HEK293T (cell line): ENCODE results near the gene RBM26.

ENCODE experiments used
- CTCF ChIA-PET: fragments of 350-600 bp; formaldehyde crosslinking; extraction: SDS; loops from one replicate; lab custom pipeline; 2021; ENCODE audit warnings: antibody characterized with exemption, inconsistent platforms; lab: Yijun Ruan, JAX
- POLR2A ChIA-PET: fragments of 350-600 bp; formaldehyde crosslinking; extraction: SDS; loops from one replicate; lab custom pipeline; 2020; ENCODE audit warnings: antibody characterized with exemption, inconsistent platforms; lab: Yijun Ruan, JAX
- DNase-seq: peaks from one replicate; pipeline ENCODE4 v3.0.0; 2012; ENCODE audit warnings: mixed read lengths; ENCODE audit errors: extremely low spot score
- ARNT ChIP-seq: fragments of 450-650 bp; IDR thresholded peaks from 2 replicates; pipeline ENCODE4 v1.6.1; 2017; ENCODE audit warnings: mild to moderate bottlenecking
- BHLHE40 ChIP-seq: fragments of 450-650 bp; IDR thresholded peaks from 2 replicates; pipeline ENCODE4 v1.6.1; 2016; ENCODE audit warnings: mild to moderate bottlenecking, moderate library complexity, borderline replicate concordance
- CTBP1 ChIP-seq: fragments of 450-650 bp; IDR thresholded peaks from 2 replicates; pipeline ENCODE4 v1.6.1; 2016; ENCODE audit warnings: borderline replicate concordance
- ELF4 ChIP-seq: fragments of 450-650 bp; IDR thresholded peaks from 2 replicates; pipeline ENCODE4 v1.6.1; 2017; ENCODE audit warnings: antibody characterized with exemption
- FOXA1 ChIP-seq: fragments of 450-650 bp; IDR thresholded peaks from 2 replicates; pipeline ENCODE4 v1.6.1; 2016; ENCODE audit warnings: mild to moderate bottlenecking
- FOXK2 ChIP-seq: fragments of 450-650 bp; IDR thresholded peaks from 2 replicates; pipeline ENCODE4 v1.6.1; 2016; ENCODE audit warnings: mild to moderate bottlenecking
- FOXM1 ChIP-seq: fragments of 450-650 bp; IDR thresholded peaks from 2 replicates; pipeline ENCODE4 v1.6.1; 2017; ENCODE audit warnings: mild to moderate bottlenecking, borderline replicate concordance
- HDGF ChIP-seq: fragments of 450-650 bp; IDR thresholded peaks from 2 replicates; pipeline ENCODE4 v1.6.1; 2017; ENCODE audit warnings: antibody characterized with exemption, borderline replicate concordance
- L3MBTL2 ChIP-seq: fragments of 450-650 bp; conservative IDR thresholded peaks from 2 replicates; pipeline ENCODE4 v1.6.1; 2016; ENCODE audit warnings: mild to moderate bottlenecking
- LEF1 ChIP-seq: fragments of 450-650 bp; IDR thresholded peaks from 2 replicates; pipeline ENCODE4 v1.6.1; 2017; ENCODE audit warnings: mild to moderate bottlenecking, borderline replicate concordance
- NFRKB ChIP-seq: fragments of 450-650 bp; IDR thresholded peaks from 2 replicates; pipeline ENCODE4 v1.6.1; 2016; ENCODE audit warnings: mild to moderate bottlenecking, moderate library complexity
- SP1 ChIP-seq: fragments of 450-650 bp; IDR thresholded peaks from 2 replicates; pipeline ENCODE4 v1.6.1; 2017
- SUZ12 ChIP-seq: fragments of 450-650 bp; IDR thresholded peaks from 2 replicates; pipeline ENCODE4 v1.6.1; 2016; ENCODE audit warnings: mild to moderate bottlenecking
- TARDBP ChIP-seq: fragments of 450-650 bp; IDR thresholded peaks from 2 replicates; pipeline ENCODE4 v1.6.1; 2016
- ZNF384 ChIP-seq: fragments of 450-650 bp; IDR thresholded peaks from 2 replicates; pipeline ENCODE4 v1.6.1; 2016
- TF ChIP-seq, protein P1 (sequence below): fragments of 450-650 bp; IDR thresholded peaks from 2 replicates; pipeline ENCODE4 v1.6.1; 2016

RBM26 gene

DNA sequence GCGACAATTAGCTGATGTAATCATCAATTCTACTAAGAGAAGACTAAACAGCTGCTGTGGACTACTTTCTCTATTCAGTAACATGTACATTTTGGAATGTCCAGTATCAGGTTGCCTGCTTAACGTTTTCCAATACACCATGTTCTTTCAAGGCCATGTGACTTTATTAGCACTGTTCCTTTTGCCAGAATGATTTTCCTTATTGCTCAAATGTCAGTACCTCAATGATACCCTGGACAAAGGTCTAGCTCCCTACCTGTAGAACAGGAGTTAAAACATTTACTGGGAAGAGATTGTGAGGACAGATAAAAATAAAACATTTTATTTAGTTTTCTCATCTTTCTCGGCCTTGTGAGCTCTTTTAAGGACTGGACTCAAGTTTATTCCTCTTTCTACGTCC, 3.8 kb upstream of the RBM26 start:
- ChIA-PET CTCF (interaction anchor here (0.7 kb wide), 1 partner anchor 172 kb away, joined by 3 read pairs; no protein-coding TSS in a partner anchor), POLR2A (interaction anchor here (1.2 to 1.4 kb wide), 2 partner anchors 14 to 119 kb away, joined by 3 read pairs; no protein-coding TSS in a partner anchor)
- TF ChIP-seq, protein P1, sequence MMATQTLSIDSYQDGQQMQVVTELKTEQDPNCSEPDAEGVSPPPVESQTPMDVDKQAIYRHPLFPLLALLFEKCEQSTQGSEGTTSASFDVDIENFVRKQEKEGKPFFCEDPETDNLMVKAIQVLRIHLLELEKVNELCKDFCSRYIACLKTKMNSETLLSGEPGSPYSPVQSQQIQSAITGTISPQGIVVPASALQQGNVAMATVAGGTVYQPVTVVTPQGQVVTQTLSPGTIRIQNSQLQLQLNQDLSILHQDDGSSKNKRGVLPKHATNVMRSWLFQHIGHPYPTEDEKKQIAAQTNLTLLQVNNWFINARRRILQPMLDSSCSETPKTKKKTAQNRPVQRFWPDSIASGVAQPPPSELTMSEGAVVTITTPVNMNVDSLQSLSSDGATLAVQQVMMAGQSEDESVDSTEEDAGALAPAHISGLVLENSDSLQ, result no peak
- TF ChIP-seq CTBP1, result no peak
- no peak for TF ChIP-seq NFRKB
- no peak for TF ChIP-seq ZNF384
- TF ChIP-seq SUZ12, result no peak
- TF ChIP-seq LEF1, result no peak
- no peak for TF ChIP-seq L3MBTL2
- TF ChIP-seq SP1, result no peak
- TF ChIP-seq FOXA1, result no peak
- no peak for TF ChIP-seq TARDBP
- no peak for TF ChIP-seq ELF4
- TF ChIP-seq ARNT, result no peak
- no peak for TF ChIP-seq HDGF
- TF ChIP-seq FOXM1, result no peak
- DNase-seq, result no peak

DNA sequence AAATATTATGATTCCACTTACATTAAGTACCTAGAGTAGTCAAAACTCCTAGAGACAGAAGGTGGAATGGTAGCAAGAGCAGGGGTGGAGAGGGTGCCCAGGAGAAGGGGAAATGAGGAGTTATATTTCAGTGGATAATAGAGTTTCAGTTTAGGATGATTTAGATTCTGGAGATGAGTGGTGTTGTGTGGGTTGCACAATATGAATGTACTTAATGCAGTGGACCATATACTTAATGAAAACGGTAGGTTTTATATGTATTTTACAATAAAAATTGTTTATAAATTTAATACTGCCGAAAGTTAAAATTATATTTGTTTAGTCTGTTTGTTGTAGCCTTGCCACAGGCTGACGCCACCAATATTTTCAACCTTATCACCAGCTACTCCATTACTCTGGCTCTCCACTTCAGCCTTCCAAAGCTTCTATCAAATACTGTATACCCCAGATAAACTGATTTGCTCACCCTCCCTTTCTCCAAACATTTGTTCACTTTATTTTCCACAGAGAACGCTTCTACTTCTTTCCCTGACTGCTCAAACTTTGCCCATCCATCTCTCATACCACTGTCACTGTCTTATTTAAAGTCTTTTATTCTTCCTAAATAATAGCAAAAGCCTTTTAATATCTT, 1.4 kb upstream of the RBM26 start:
- TF ChIP-seq SP1 (no peak), CTBP1 (no peak), FOXK2 (no peak), TARDBP (no peak), SUZ12 (no peak), FOXA1 (no peak), ELF4 (no peak), LEF1 (no peak), L3MBTL2 (no peak), ZNF384 (no peak), NFRKB (no peak), HDGF (no peak), BHLHE40 (no peak), ARNT (no peak)
- TF ChIP-seq, protein P1, result no peak
- ChIA-PET CTCF (interaction anchor here (1.9 kb wide), 1 partner anchor 16 kb away, joined by 11 read pairs; no protein-coding TSS in a partner anchor), POLR2A (interaction anchor here (1.0 to 3.2 kb wide), 5 partner anchors 8 to 934 kb away, joined by 3 to 26 read pairs (median 9); partner anchors contain the start of gene SPRY2)
- DNase-seq, result no peak

DNA sequence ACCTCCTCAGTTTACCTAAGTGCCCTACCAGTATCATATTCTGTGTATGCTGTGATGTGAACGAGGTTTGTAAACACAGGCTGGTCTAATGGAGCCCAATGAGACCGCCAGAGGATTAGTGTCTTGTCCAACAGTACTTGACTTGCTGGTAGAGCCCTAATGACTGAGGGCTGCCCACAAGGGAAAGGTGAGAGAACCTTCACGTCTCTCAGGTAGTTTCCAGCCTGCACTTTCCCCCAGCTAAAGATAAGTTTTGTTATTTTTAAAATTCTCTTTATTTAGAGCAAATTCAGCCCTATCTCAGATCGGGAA, 498 bp upstream of the RBM26 start:
- CTCF ChIA-PET, result interaction anchor here (1.9 kb wide), 1 partner anchor 15 kb away, joined by 11 read pairs; no protein-coding TSS in a partner anchor
- DNase-seq, result peak; percentile 75
- POLR2A ChIA-PET, result interaction anchor here (0.7 to 3.2 kb wide), 19 partner anchors 7 to 727 kb away, joined by 3 to 26 read pairs (median 5); partner anchors contain the start of gene NDFIP2
- TF ChIP-seq BHLHE40, result no peak
- TF ChIP-seq CTBP1, result no peak
- TF ChIP-seq, protein P1, result no peak
- peak; percentile 0; the same call in 1 of the 2 replicates for TF ChIP-seq LEF1
- 0 out of 2 replicates have a peak, but pooled peaks have one; percentile 23 for TF ChIP-seq NFRKB
- TF ChIP-seq ZNF384, result no peak
- TF ChIP-seq SP1, result no peak
- TF ChIP-seq L3MBTL2, result peak; percentile 23
- TF ChIP-seq TARDBP, result no peak
- TF ChIP-seq FOXA1, result no peak
- peak; percentile 61; the same call in 1 of the 2 replicates for TF ChIP-seq FOXK2
- TF ChIP-seq HDGF, result peak; percentile 98; the same call in 1 of the 2 replicates
- no peak for TF ChIP-seq SUZ12
- TF ChIP-seq ELF4, result no peak
- TF ChIP-seq ARNT, result no peak

DNA sequence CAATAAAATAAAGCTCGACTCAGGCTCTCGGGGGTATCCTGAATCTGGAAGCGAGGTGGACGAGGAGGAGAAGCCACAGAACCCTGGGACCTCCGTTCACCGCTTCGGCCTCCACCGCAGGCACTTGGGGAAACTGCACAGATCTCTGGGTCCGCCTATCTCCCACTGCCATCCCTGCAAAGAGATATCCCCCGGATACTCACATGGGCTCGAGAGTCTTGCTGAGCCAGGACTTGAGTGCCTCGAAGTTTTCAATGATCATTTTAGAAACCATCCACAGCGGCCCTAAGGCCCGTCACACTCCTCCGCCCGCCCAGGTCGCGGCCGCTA, 589 bp downstream of the RBM26 start:
- CTCF ChIA-PET, result interaction anchor here (0.6 to 1.9 kb wide), 3 partner anchors 14 to 73 kb away, joined by 3 to 11 read pairs (median 5); no protein-coding TSS in a partner anchor
- peak; percentile 5; the same call in 1 of the 2 replicates for TF ChIP-seq HDGF
- TF ChIP-seq, protein P1, result no peak
- no peak for DNase-seq
- POLR2A ChIA-PET, result interaction anchor here (0.5 to 3.2 kb wide), 27 partner anchors 8 to 908 kb away, joined by 3 to 26 read pairs (median 4); partner anchors contain the start of gene NDFIP2

DNA sequence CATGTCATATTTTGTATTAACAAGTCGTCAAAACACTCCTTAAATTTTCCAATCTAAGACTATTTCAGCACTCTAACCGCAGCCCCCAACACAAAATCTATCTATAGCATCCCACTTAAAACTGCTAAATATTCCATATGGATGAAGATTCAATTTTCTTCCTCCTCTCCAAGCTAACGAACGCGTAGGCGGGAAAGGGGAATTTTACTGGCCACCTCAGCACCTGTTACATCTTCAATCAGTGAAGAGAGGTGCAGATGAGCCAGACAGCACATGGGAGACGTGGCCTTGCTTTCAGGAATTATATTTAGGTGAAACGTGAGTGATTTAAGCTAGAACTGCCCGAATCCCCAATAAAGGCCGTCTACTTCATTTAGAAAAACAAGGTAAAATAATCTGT, 1.1 kb downstream of the RBM26 start:
- ChIA-PET CTCF (interaction anchor here (1.6 kb wide), 1 partner anchor 19 kb away, joined by 5 read pairs; no protein-coding TSS in a partner anchor), POLR2A (interaction anchor here (2.0 to 3.2 kb wide), 5 partner anchors 11 to 80 kb away, joined by 7 to 26 read pairs (median 14); partner anchors contain the start of gene NDFIP2)
- no peak for DNase-seq
- no peak for TF ChIP-seq ELF4
- TF ChIP-seq L3MBTL2, result peak; percentile 67
- 0 out of 2 replicates have a peak, but pooled peaks have one; percentile 41 for TF ChIP-seq LEF1
